HuH-7.5 (cell line): ENCODE data around the gene CDH23.
"Not testable (repeated sequence)": the region's sequence is repeated elsewhere in the genome, so short reads cannot be mapped to it uniquely, and the experiment has no call there.

Experiments
- DNase-seq: peaks from one replicate; pipeline ENCODE4 v3.0.0; 2011; ENCODE audit warnings: low spot score

The CDH23 gene

DNA sequence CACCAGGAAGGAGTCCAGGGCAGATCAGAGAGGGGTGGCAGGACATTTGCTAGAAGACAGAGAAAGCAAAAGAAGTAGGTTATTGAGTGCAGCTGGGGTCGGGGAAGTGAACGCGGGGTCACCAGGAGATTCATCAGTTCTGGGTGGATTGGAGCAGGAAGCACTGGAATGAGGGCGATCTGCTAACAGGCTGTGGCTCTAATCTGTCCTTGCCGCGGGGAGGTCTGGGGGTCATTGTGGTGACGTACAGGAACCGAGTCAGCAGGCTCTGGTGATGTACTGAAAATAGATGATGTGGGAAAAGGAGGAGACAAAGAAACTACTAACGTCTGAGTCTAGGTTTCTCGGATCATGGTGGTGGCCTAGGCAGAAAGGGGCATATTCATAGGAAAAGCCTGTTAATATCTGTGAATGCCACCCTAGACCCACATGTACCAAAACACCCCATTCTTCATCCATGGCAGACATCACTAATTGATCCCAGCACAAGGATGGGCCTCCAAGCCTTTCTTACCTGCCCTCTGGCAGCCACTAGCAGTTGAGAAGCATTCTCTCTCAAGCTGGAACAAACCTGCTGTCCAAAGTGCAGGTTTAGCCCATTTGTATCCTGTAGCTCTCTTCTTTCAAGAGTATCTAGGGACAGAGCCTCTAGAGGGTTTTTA lies 188.3 kb downstream of the CDH23 start:
- DNase-seq = no peak

DNA sequence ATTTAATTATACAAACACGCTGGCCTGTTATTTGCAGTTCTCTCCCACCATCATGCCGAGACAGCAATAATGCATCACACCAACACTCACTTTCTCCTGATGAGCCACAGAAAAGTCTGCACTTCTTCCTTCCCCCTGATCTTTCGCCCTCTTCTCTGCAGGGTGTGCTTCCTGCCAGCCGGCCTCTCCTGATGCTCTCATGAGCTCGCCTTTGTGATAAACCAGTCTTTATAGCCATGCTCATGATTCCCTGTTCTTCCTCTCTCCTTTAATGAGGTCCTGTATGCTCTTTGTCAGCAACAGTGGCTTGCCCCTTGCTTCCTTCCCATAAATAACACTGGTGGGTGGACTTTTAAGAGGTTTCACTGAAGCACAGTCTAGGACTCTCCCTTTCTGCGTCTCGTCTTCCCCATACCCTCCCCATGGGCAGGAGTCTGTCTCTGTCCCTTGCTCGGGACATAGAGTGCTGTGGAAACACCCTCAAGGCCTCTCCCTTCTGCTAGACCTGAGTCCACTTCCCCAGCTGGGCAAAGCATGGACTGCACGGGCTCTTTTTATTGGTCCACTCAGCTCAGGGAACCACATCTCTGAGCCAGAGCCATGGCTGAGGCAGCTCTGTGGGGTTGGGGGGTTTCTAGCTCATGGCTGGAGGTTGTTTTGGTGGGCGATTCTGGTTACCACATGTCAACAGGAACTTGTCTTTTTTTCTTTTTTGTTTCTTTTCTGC lies 189.0 kb downstream of the CDH23 start:
- DNase-seq = no peak

GRCh38 chr10:71587941-71588573 lies 191.3 kb downstream of the CDH23 start:
- no peak for DNase-seq

GRCh38 chr10:71588685-71589084 lies 192.0 kb downstream of the CDH23 start:
- no peak for DNase-seq

DNA sequence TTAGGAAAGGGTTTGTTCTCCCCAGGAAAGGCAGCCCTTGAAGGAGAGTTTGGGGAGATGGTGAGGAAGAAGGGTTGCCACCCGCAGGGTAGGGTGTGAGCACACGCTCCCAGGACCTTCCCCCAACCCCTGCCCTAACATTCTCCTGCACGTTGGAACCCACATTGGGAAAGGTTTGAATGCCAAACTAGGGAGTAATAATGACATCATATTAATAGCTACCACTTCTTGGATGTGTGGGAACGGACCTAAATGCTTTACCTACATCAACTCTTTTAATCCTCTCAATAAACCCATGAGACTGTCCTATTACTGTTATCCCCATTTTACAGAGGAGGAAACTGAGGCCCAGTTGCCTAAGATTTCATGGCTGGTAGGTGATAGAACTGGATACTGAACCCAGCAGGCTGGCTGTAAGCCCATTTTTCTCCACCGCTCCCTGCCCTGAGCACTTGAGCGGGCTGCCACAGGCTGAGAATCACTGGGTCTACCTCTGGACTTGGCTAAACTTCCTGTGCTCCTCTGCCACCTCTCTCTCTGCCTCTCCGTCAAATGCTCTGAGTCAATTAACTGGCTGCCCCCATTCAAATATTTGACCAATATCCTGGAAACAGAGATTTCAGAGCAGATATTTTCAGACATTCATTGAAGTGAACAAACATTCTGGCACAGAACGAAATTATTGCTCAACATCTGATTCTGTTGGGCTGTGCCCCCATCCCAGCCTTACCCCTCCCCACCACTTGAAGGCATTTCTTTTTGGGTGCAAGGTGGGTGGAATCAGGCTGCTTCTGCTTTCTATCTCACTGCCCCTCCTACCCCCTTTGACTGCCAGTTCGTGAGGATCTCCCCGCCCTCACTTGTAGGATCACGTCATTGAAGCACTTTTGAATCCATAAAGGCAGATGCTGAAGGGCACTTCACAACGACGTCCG lies 193.2 kb downstream of the CDH23 start:
- no peak for DNase-seq

GRCh38 chr10:71590781-71591350 lies 194.1 kb downstream of the CDH23 start:
- no peak for DNase-seq

- no peak for DNase-seq
Measured at GRCh38 chr10:71594934-71595571, 198.3 kb downstream of the CDH23 start.

- no peak for DNase-seq
Measured at GRCh38 chr10:71595649-71596048, 198.9 kb downstream of the CDH23 start.

DNA sequence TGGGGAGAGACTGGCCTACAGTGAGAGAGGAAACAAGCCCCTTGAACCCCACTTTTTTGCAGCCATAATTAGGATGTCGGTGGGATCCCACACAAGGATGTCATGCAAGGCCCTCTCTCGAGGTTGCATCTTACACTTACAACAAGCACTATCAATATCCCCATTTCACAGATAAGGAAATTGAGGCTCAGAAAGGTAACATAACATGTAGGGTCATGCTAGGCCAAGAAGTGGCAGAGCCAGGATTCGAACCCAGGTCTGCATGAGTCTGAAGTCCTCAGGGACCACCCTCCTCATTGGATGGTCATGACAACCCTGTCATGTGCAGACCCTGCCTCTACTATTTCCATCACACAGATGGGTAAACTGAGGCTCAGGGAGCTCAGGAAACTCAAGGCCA lies 199.4 kb downstream of the CDH23 start:
- DNase-seq = no peak

DNA sequence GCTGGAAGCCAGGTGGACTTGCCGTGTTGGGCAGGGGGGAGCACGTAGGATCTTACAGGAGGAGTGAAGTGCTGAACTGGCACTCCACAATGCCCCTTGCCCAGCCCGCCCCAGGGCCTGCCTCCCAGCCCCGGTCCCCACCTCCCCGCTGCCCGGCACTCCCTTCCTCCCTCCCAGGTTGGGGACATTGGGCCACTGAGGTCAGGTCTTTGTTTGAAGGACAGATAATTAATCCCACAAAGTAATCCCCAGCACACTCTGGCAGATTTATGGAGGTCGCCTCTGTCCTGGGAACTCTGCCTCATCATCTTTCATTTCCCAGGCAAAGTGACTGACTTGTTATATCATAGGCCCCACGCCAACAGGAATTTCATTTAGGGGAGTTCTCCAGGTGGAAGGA lies 200.0 kb downstream of the CDH23 start:
- DNase-seq = no peak

- no peak for DNase-seq
Measured at GRCh38 chr10:71597821-71598498, 201.2 kb downstream of the CDH23 start.

DNA sequence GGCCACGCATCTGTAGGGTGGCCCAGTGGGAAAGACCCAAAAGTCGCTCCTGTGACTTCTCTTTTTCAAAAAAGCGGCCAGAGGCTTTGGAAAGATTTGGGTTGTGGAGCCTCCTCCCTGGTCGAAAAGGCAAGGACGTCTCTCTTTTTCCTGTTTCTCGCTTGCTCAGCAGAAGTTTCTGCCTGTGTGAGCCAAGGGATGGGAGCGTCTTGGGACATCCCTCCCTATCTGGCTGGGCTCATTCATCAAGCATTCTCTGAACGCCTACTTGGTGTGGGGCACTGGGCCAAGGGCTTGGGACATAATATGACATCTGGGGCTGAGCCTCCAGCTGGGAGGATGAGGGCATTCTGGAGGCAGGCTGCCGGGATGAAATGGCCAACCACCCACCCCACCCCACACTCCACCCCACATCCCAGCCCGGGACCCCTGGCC lies 201.9 kb downstream of the CDH23 start:
- DNase-seq = no peak

DNA sequence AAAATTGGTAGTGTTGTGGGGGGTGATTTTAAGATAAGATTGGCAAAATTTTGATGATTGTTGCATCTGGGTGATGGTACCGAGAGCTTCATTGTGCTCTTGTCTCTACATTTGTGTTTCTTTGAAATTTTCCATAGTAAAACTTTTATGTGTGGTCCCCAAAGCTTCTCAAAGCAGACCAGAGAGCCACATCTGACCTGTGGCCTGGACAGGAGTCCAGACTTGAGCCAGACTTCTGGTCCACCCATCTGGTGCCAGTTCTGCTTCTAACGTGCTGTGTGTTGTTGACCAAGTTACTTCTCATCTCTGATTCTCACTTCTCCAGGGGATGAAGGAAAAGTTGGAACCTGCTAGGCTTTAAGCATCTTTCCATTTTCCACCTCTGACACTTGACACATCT lies 202.8 kb downstream of the CDH23 start:
- DNase-seq = no peak

GRCh38 chr10:71600242-71600641 lies 203.5 kb downstream of the CDH23 start:
- not testable (repeated sequence) for DNase-seq

DNA sequence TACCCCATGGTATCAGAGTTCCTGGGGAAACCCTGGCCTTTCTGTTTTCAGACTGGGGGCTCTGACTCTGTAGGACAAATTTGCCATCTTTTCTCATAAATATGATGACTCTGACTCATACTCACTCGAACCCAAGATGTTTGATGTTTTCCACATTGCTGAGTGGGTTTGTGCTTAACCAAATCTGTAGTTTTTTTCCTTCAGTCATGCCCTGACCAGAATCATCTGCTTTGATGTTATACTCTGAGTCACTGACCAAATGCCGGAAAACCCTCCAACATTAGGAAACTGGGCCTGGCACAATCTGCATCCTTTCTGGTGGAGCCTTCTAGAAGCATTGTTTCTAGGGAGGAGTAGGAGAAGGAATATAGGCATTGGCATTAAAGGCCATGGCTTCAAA lies 204.1 kb downstream of the CDH23 start:
- DNase-seq = no peak

GRCh38 chr10:71601273-71601672 lies 204.6 kb downstream of the CDH23 start:
- no peak for DNase-seq

GRCh38 chr10:71603150-71603549 lies 206.4 kb downstream of the CDH23 start:
- no peak for DNase-seq

- DNase-seq = no peak
Measured at GRCh38 chr10:71603754-71604153, 207.0 kb downstream of the CDH23 start.

GRCh38 chr10:71604324-71605018 lies 207.8 kb downstream of the CDH23 start:
- no peak for DNase-seq
